ENCODE measurements around the gene KIAA1958. TPM values are rescaled to one million over a fixed set of nuclear protein-coding genes. Genes with fewer than 3 reads are reported as not detected.
"Not testable (repeated sequence)": the region's sequence is repeated elsewhere in the genome, so short reads cannot be mapped to it uniquely, and the experiment has no call there.

Gene KIAA1958
- total RNA-seq, 6 experiments from 2014 or later: 3.5 to 9.7 (median 4.5) TPM

DNA sequence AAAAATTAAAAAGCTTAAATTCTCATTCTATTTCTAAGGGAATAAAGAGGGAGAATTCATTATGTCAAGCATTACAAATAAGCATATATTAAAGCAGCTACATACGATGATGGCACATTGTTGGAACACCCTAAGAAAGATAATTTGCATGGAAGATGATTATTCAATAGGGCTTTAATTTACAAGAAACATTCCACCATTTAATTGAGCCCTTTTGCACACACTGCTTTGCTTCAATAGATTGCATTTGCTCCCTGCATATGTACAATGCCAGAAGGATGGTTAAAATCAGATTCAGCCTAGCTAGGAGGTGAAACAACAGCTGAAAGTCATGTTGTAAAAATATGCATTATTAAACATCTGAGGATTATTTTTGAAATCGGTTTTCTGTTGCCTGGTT is 21.8 kb downstream of the KIAA1958 start:
- DNase-seq: no peak
- Mint-ChIP-seq H3K36me3 (ENCODE audit: low read depth) (no peaks in the 10 kb centered on the region), H3K4me1 (ENCODE audit: low read depth) (peaks cover 5% of the 10 kb centered on the region; the same call in 1 of the 2 replicates), H3K4me3 (no peak overlapping the region), H3K27me3 (ENCODE audit: insufficient read depth) (no peaks in the 10 kb centered on the region), H3K27ac (no peak overlapping the region), H3K9me3 (no peaks in the 10 kb centered on the region)
- TF ChIP-seq, protein P1, sequence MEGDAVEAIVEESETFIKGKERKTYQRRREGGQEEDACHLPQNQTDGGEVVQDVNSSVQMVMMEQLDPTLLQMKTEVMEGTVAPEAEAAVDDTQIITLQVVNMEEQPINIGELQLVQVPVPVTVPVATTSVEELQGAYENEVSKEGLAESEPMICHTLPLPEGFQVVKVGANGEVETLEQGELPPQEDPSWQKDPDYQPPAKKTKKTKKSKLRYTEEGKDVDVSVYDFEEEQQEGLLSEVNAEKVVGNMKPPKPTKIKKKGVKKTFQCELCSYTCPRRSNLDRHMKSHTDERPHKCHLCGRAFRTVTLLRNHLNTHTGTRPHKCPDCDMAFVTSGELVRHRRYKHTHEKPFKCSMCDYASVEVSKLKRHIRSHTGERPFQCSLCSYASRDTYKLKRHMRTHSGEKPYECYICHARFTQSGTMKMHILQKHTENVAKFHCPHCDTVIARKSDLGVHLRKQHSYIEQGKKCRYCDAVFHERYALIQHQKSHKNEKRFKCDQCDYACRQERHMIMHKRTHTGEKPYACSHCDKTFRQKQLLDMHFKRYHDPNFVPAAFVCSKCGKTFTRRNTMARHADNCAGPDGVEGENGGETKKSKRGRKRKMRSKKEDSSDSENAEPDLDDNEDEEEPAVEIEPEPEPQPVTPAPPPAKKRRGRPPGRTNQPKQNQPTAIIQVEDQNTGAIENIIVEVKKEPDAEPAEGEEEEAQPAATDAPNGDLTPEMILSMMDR (IDR thresholded peaks at IDR 0.05): no peak

DNA sequence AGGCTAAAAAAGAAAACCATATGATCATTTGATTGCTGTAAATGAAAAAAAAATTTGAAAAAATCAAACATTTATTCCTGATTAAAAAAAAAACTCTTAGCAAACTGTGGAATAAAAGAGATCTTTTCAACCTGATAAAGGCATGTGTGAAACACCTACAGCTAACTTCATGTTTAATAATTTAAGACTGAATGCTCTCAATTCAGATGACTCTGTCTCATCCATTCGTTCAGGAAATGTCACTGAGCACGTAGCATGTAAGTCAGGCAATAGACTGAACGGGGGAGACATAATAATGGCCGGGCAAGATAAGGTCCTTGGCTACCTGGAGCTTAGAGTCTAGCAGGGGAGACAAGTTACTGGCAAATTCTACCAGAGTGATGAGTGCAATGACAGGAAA is 25.8 kb downstream of the KIAA1958 start:
- not testable (repeated sequence) for H3K9me3 Mint-ChIP-seq; DNase-seq; H3K36me3 Mint-ChIP-seq (ENCODE audit: low read depth); H3K4me3 Mint-ChIP-seq; H3K27ac Mint-ChIP-seq; H3K4me1 Mint-ChIP-seq (ENCODE audit: low read depth); H3K27me3 Mint-ChIP-seq (ENCODE audit: insufficient read depth)

DNA sequence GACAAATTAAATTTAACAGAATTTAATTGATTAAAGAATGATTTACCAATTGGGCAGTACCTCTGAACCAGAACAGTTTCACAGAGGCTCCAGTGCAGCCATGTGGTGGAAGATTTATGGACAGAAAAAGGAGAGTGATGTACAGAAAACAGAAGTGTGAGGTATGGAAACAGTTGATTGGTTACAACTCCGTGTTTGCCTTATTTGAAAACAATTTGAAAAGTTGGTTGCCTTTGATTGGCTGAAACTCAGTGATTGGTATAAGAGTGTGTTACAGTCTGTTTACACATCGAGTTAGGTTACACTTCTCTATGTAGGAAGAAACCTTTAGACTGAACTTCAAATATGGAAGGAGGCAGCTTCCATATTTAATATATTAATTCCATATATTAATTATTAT is 30.1 kb downstream of the KIAA1958 start:
- no peaks in the 10 kb centered on the region for H3K4me1 Mint-ChIP-seq (ENCODE audit: low read depth)

DNA sequence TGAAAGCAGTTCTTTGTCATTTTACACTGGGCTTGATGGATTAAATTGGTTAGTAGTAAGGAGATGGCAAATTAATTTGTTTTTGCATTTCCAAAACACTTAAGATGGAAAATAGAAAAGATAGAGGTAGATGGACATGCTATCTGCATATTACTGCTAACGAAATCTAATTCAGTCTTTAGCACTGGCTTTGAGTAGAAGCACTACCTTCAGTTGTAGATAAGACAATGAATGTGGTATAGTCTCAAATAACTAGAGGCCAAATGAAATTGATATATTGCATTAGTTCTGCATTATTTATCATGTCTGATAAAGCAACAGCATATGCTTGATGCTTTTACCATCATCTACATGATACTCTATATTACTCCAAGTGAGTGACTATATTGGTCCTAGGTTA is 33.4 kb downstream of the KIAA1958 start:
- H3K4me3 Mint-ChIP-seq: no peak overlapping the region
- no peaks in the 10 kb centered on the region for H3K9me3 Mint-ChIP-seq
- no peak overlapping the region for H3K27ac Mint-ChIP-seq
- TF ChIP-seq, protein P1 (IDR thresholded peaks at IDR 0.05): no peak
- H3K36me3 Mint-ChIP-seq (ENCODE audit: low read depth): no peaks in the 10 kb centered on the region
- no peaks in the 10 kb centered on the region for H3K27me3 Mint-ChIP-seq (ENCODE audit: insufficient read depth)
- no peak for DNase-seq
- H3K4me1 Mint-ChIP-seq (ENCODE audit: low read depth): no peaks in the 10 kb centered on the region

More for the DNA sequence above, 30.1 kb downstream of the KIAA1958 start:
- Mint-ChIP-seq H3K4me3 (no peak overlapping the region), H3K27me3 (ENCODE audit: insufficient read depth) (no peaks in the 10 kb centered on the region), H3K27ac (no peak overlapping the region), H3K36me3 (ENCODE audit: low read depth) (no peaks in the 10 kb centered on the region), H3K9me3 (no peaks in the 10 kb centered on the region)
- TF ChIP-seq, protein P1 (IDR thresholded peaks at IDR 0.05): no peak
- DNase-seq: no peak

DNA sequence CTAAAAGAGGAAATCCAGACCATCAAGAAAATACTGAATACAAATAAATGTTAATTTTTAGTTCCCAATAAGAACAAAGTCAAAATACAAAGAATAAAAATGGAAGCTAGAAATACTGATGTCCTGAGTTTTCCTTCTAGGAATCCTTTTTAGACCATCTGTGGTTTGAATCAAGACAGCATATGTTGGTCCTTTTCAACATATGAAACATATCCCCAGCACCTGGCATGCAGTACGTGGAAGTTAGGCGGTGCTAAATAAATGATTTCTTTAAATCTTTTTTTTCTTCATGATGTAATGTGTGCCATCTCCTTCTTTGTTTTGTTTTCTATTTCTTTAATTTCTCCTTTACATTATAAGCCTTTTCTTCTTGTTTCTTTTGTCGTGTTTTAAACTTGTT is 34.0 kb downstream of the KIAA1958 start:
- no peak for DNase-seq
- H3K36me3 Mint-ChIP-seq (ENCODE audit: low read depth): no peaks in the 10 kb centered on the region
- no peaks in the 10 kb centered on the region for H3K4me1 Mint-ChIP-seq (ENCODE audit: low read depth)
- TF ChIP-seq, protein P1 (IDR thresholded peaks at IDR 0.05): no peak
- no peaks in the 10 kb centered on the region for H3K27me3 Mint-ChIP-seq (ENCODE audit: insufficient read depth)
- no peak overlapping the region for H3K4me3 Mint-ChIP-seq
- H3K27ac Mint-ChIP-seq: no peak overlapping the region
- H3K9me3 Mint-ChIP-seq: no peaks in the 10 kb centered on the region

DNA sequence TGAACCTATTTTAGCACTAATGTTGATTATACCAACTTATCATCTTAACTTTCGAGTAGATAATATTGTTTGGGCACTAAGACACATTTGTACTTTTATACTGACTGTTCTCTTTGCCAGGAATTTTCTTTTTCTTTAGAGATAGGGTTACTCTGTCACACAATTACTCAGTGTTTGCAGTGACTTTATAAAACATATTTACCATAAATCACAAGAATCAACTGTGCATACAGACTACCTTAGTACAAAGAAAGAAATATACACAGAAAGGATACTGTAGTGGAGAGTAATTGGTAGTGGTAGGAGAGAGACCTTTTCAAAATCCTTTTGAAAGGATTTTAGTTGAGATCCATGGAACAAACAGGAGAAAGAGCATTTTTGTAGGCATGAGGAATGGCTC is 40.3 kb downstream of the KIAA1958 start:
- peaks cover 12% of the 10 kb centered on the region for H3K4me1 Mint-ChIP-seq (ENCODE audit: low read depth)
- H3K4me3 Mint-ChIP-seq: no peak overlapping the region
- H3K27me3 Mint-ChIP-seq (ENCODE audit: insufficient read depth): no peaks in the 10 kb centered on the region; the same call in 1 of the 2 replicates
- TF ChIP-seq, protein P1 (IDR thresholded peaks at IDR 0.05): no peak
- H3K36me3 Mint-ChIP-seq (ENCODE audit: low read depth): no peaks in the 10 kb centered on the region; the same call in 1 of the 2 replicates
- no peaks in the 10 kb centered on the region for H3K9me3 Mint-ChIP-seq
- no peak overlapping the region for H3K27ac Mint-ChIP-seq
- no peak for DNase-seq

Measured in HFFc6 (cell line).